ENCODE data around the gene NYNRIN. TPM values are rescaled to one million over a fixed set of nuclear protein-coding genes. Genes with fewer than 3 reads are reported as not detected.

Gene NYNRIN
- total and polyA plus RNA-seq, 5 donors from 2014 or later: 0.02 to 0.22 TPM; not detected in 3

- peaks cover 5% of the 10 kb centered on the region for H3K27me3 Mint-ChIP-seq
- peak overlapping the region in 2 of 3 donors; percentile 4 to 72 for H3K27ac Mint-ChIP-seq
- peaks cover 4 to 27% (median 19%) of the 10 kb centered on the region in 4 donors for H3K4me1 Mint-ChIP-seq
- H3K36me3 Mint-ChIP-seq: peaks cover 3% of the 10 kb centered on the region
- Histone ChIP-seq H3K4me3 (ENCODE audit: low read depth, low read length) (no peak overlapping the region), H3K36me3 (ENCODE audit: control insufficient read depth, insufficient read depth, low read length) (no peaks in the 10 kb centered on the region), H3K27me3 (ENCODE audit: control insufficient read depth, insufficient read depth, low read length) (no peaks in the 10 kb centered on the region), H3K27ac (ENCODE audit: insufficient read depth, low read length, poor library complexity, severe bottlenecking) (no peak overlapping the region), H3K9me3 (ENCODE audit: control insufficient read depth in 2 of 2, low read length in 2 of 2) (no peaks in the 10 kb centered on the region), H3K4me1 (ENCODE audit: control insufficient read depth, insufficient read depth, low read length, poor library complexity, severe bottlenecking) (peaks cover 7% of the 10 kb centered on the region)
- H3K4me3 Mint-ChIP-seq: peak overlapping the region in 1 of 4 donors; percentile 14
- H3K9me3 Mint-ChIP-seq: peaks cover 0 to 2% (median 0%) of the 10 kb centered on the region in 7 donors
- ATAC-seq (ENCODE audit: low read depth in 2 of 2): no peak
- no peak for DNase-seq
Measured at GRCh38 chr14:24463884-24464785, 65.3 kb downstream of the NYNRIN start.

- H3K27me3 ChIP-seq (ENCODE audit: control insufficient read depth, insufficient read depth, low read length): no peaks in the 10 kb centered on the region
- no peak overlapping the region for H3K27ac ChIP-seq (ENCODE audit: insufficient read depth, low read length, poor library complexity, severe bottlenecking)
- Mint-ChIP-seq H3K9me3 (peaks cover 0 to 4% (median 1%) of the 10 kb centered on the region in 7 donors), H3K27ac (peak overlapping the region in 1 of 3 donors; percentile 82), H3K27me3 (peaks cover 5% of the 10 kb centered on the region), H3K4me3 (no peak overlapping the region), H3K36me3 (peaks cover 3% of the 10 kb centered on the region), H3K4me1 (peaks cover 4 to 27% (median 19%) of the 10 kb centered on the region in 4 donors)
- H3K4me1 ChIP-seq (ENCODE audit: control insufficient read depth, insufficient read depth, low read length, poor library complexity, severe bottlenecking): peaks cover 7% of the 10 kb centered on the region
- DNase-seq: no peak
- H3K36me3 ChIP-seq (ENCODE audit: control insufficient read depth, insufficient read depth, low read length): no peaks in the 10 kb centered on the region
- no peak overlapping the region for H3K4me3 ChIP-seq (ENCODE audit: low read depth, low read length)
- peak in 1 of 2 donors; percentile 44 for ATAC-seq (ENCODE audit: low read depth in 2 of 2)
- no peaks in the 10 kb centered on the region for H3K9me3 ChIP-seq (ENCODE audit: control insufficient read depth in 2 of 2, low read length in 2 of 2)
Measured at GRCh38 chr14:24465368-24465767, 66.6 kb downstream of the NYNRIN start.

GRCh38 chr14:24465805-24466204 is 67.0 kb downstream of the NYNRIN start:
- peaks cover 3% of the 10 kb centered on the region for H3K36me3 Mint-ChIP-seq
- peaks cover 0 to 4% (median 2%) of the 10 kb centered on the region in 7 donors for H3K9me3 Mint-ChIP-seq
- Histone ChIP-seq H3K4me1 (ENCODE audit: control insufficient read depth, insufficient read depth, low read length, poor library complexity, severe bottlenecking) (peaks cover 7% of the 10 kb centered on the region), H3K9me3 (ENCODE audit: control insufficient read depth in 2 of 2, low read length in 2 of 2) (no peaks in the 10 kb centered on the region), H3K4me3 (ENCODE audit: low read depth, low read length) (no peak overlapping the region), H3K27ac (ENCODE audit: insufficient read depth, low read length, poor library complexity, severe bottlenecking) (no peak overlapping the region), H3K27me3 (ENCODE audit: control insufficient read depth, insufficient read depth, low read length) (no peaks in the 10 kb centered on the region), H3K36me3 (ENCODE audit: control insufficient read depth, insufficient read depth, low read length) (no peaks in the 10 kb centered on the region)
- H3K27ac Mint-ChIP-seq: peak overlapping the region in 1 of 3 donors; percentile 82
- ATAC-seq (ENCODE audit: low read depth in 2 of 2): no peak
- no peak for DNase-seq
- H3K4me3 Mint-ChIP-seq: no peak overlapping the region
- H3K27me3 Mint-ChIP-seq: peaks cover 5% of the 10 kb centered on the region
- H3K4me1 Mint-ChIP-seq: peaks cover 4 to 27% (median 17%) of the 10 kb centered on the region in 4 donors

Other genes with a start within 250 kb of the NYNRIN start
- 369 TPM for gene IRF9, start 237.7 kb upstream of the NYNRIN start, total RNA-seq
- gene IRF9, start 237.7 kb upstream of the NYNRIN start, polyA plus RNA-seq: 100 to 1,000 TPM; 105 to 157 (median 119) TPM
- 145 TPM for gene REC8, start 226.9 kb upstream of the NYNRIN start, total RNA-seq
- 10 to 100 TPM in 3 of 4 donors, 1 to 10 TPM in 1; 9.7 to 16.1 (median 12.0) TPM for gene REC8, start 226.9 kb upstream of the NYNRIN start, polyA plus RNA-seq
- 33.7 TPM for gene IPO4, start 210.2 kb upstream of the NYNRIN start, total RNA-seq
- gene IPO4, start 210.2 kb upstream of the NYNRIN start, polyA plus RNA-seq: 10 to 100 TPM; 13.0 to 14.8 (median 14.1) TPM
- 20.0 TPM for gene TM9SF1, start 203.6 kb upstream of the NYNRIN start, total RNA-seq
- 10 to 100 TPM; 36.8 to 42.3 (median 40.0) TPM for gene TM9SF1, start 203.6 kb upstream of the NYNRIN start, polyA plus RNA-seq
- 0.44 TPM for gene TSSK4, start 193.3 kb upstream of the NYNRIN start, total RNA-seq
- 1 to 10 TPM in 3 of 4 donors, under 1 TPM in 1; 0.86 to 1.5 (median 1.2) TPM for gene TSSK4, start 193.3 kb upstream of the NYNRIN start, polyA plus RNA-seq
- 108 TPM for gene CHMP4A, start 185.5 kb upstream of the NYNRIN start, total RNA-seq
- gene CHMP4A, start 185.5 kb upstream of the NYNRIN start, polyA plus RNA-seq: 100 to 1,000 TPM; 122 to 154 (median 142) TPM
- 6.0 TPM for gene MDP1, start 182.9 kb upstream of the NYNRIN start, total RNA-seq
- 10 to 100 TPM; 29.0 to 52.6 (median 35.6) TPM for gene MDP1, start 182.9 kb upstream of the NYNRIN start, polyA plus RNA-seq
- 89.1 TPM for gene NEDD8, start 166.6 kb upstream of the NYNRIN start, total RNA-seq
- gene NEDD8, start 166.6 kb upstream of the NYNRIN start, polyA plus RNA-seq: 100 to 1,000 TPM; 334 to 440 (median 349) TPM
- gene GMPR2, start 166.1 kb upstream of the NYNRIN start, total RNA-seq: 49.0 TPM
- gene GMPR2, start 166.1 kb upstream of the NYNRIN start, polyA plus RNA-seq: 100 to 1,000 TPM in 3 of 4 donors, 10 to 100 TPM in 1; 95.5 to 117 (median 112) TPM
- gene TINF2, start 156.4 kb upstream of the NYNRIN start, total RNA-seq: 169 TPM
- 100 to 1,000 TPM; 216 to 242 (median 223) TPM for gene TINF2, start 156.4 kb upstream of the NYNRIN start, polyA plus RNA-seq
- 4.0 TPM for gene TGM1, start 135.8 kb upstream of the NYNRIN start, total RNA-seq
- not detected for gene TGM1, start 135.8 kb upstream of the NYNRIN start, polyA plus RNA-seq
- 78.6 TPM for gene RABGGTA, start 127.4 kb upstream of the NYNRIN start, total RNA-seq
- gene RABGGTA, start 127.4 kb upstream of the NYNRIN start, polyA plus RNA-seq: 10 to 100 TPM; 25.1 to 40.4 (median 30.3) TPM
- gene DHRS1, start 99.2 kb upstream of the NYNRIN start, total RNA-seq: 41.2 TPM
- 10 to 100 TPM; 21.7 to 48.5 (median 31.9) TPM for gene DHRS1, start 99.2 kb upstream of the NYNRIN start, polyA plus RNA-seq
- gene NOP9, start 99.2 kb upstream of the NYNRIN start, total RNA-seq: 30.0 TPM
- 1 to 10 TPM; 1.3 to 2.5 (median 1.8) TPM for gene NOP9, start 99.2 kb upstream of the NYNRIN start, polyA plus RNA-seq
- 13.2 TPM for gene CIDEB, start 91.0 kb upstream of the NYNRIN start, total RNA-seq
- 10 to 100 TPM in 2 of 4 donors, 1 to 10 TPM in 2; 8.9 to 13.6 (median 9.7) TPM for gene CIDEB, start 91.0 kb upstream of the NYNRIN start, polyA plus RNA-seq
- gene LTB4R2, start 88.9 kb upstream of the NYNRIN start, total RNA-seq: 18.1 TPM
- 1 to 10 TPM in 3 of 4 donors, under 1 TPM in 1; 1.00 to 2.2 (median 1.7) TPM for gene LTB4R2, start 88.9 kb upstream of the NYNRIN start, polyA plus RNA-seq
- 17.5 TPM for gene LTB4R, start 87.5 kb upstream of the NYNRIN start, total RNA-seq
- gene LTB4R, start 87.5 kb upstream of the NYNRIN start, polyA plus RNA-seq: 1 to 10 TPM; 3.5 to 7.8 (median 6.3) TPM
- 10.7 TPM for gene ADCY4, start 63.9 kb upstream of the NYNRIN start, total RNA-seq
- gene ADCY4, start 63.9 kb upstream of the NYNRIN start, polyA plus RNA-seq: under 1 TPM in 2 of 4 donors, not detected in 2; 0.32 to 0.39 TPM
- gene RIPK3, start 59.0 kb upstream of the NYNRIN start, total RNA-seq: 41.2 TPM
- 10 to 100 TPM; 14.9 to 24.6 (median 19.4) TPM for gene RIPK3, start 59.0 kb upstream of the NYNRIN start, polyA plus RNA-seq
- gene NFATC4, start 30.8 kb upstream of the NYNRIN start, total RNA-seq: not detected
- not detected for gene NFATC4, start 30.8 kb upstream of the NYNRIN start, polyA plus RNA-seq
- gene CBLN3, start 30.7 kb downstream of the NYNRIN start, total RNA-seq: 3.2 TPM
- under 1 TPM; 0.10 to 0.32 (median 0.11) TPM for gene CBLN3, start 30.7 kb downstream of the NYNRIN start, polyA plus RNA-seq
- 139 TPM for gene KHNYN, start 31.0 kb downstream of the NYNRIN start, total RNA-seq
- 10 to 100 TPM; 12.4 to 16.5 (median 15.0) TPM for gene KHNYN, start 31.0 kb downstream of the NYNRIN start, polyA plus RNA-seq
- gene SDR39U1, start 43.8 kb downstream of the NYNRIN start, total RNA-seq: 79.9 TPM
- gene SDR39U1, start 43.8 kb downstream of the NYNRIN start, polyA plus RNA-seq: 10 to 100 TPM; 46.1 to 63.1 (median 60.5) TPM
- gene CMA1, start 109.3 kb downstream of the NYNRIN start, total RNA-seq: not detected
- gene CMA1, start 109.3 kb downstream of the NYNRIN start, polyA plus RNA-seq: not detected
- not detected for gene CTSG, start 177.2 kb downstream of the NYNRIN start, total RNA-seq
- gene CTSG, start 177.2 kb downstream of the NYNRIN start, polyA plus RNA-seq: not detected
- gene GZMH, start 210.7 kb downstream of the NYNRIN start, total RNA-seq: 0.86 TPM
- gene GZMH, start 210.7 kb downstream of the NYNRIN start, polyA plus RNA-seq: under 1 TPM; 0.38 to 0.60 (median 0.55) TPM
- gene GZMB, start 235.2 kb downstream of the NYNRIN start, total RNA-seq: not detected
- gene GZMB, start 235.2 kb downstream of the NYNRIN start, polyA plus RNA-seq: 1 to 10 TPM in 2 of 4 donors, under 1 TPM in 1, not detected in 1; 0.29 to 3.0 (median 1.0) TPM

Measured in CD4-positive, CD25-positive, alpha-beta regulatory T cell (primary cell).